HepG2 (cell line): Measurements from ENCODE around the gene TSEN54. TPM values are rescaled to one million over a fixed set of nuclear protein-coding genes. Genes with fewer than 3 reads are reported as not detected.
A peak's percentile ranks its signal among the peaks of the same experiment; 100 is the strongest.

Source experiments
- EP300 ChIP-seq, 3 experiments: sonication (generic) in 1 of 3; formaldehyde crosslinking in 1 of 3; IDR thresholded peaks; 2 replicates each; pipeline versions ENCODE4 v1.5.1 to v1.6.1; 2011 to 2020; ENCODE audit warnings: low read depth in 2 of 3, low read length in 2 of 3, borderline replicate concordance in 1 of 3, improper control_type of control experiment in 1 of 3, mild to moderate bottlenecking in 1 of 3, missing genetic modification reagents in 1 of 3, moderate library complexity in 1 of 3
- FOXA1 ChIP-seq, 2 experiments: fragments of 450-650 bp in 1 of 2; sonication (generic) in 1 of 2; formaldehyde crosslinking in 1 of 2; IDR thresholded peaks; 2 replicates each; pipeline versions ENCODE4 v1.4.0 to v1.6.1; 2016 to 2020; ENCODE audit warnings: missing genetic modification reagents in 1 of 2
- GABPB1 ChIP-seq: IDR thresholded peaks from 2 replicates; pipeline ENCODE4 v1.6.1; 2016; ENCODE audit warnings: mild to moderate bottlenecking, missing genetic modification reagents, moderate library complexity, missing compliant biosample characterization
- GATAD2A ChIP-seq: IDR thresholded peaks from 2 replicates; pipeline ENCODE4 v1.6.1; 2016
- HCFC1 ChIP-seq: fragments of 150-350 bp; IDR thresholded peaks from 2 replicates; pipeline ENCODE4 v1.6.1; 2014; ENCODE audit warnings: low read depth, low read length
- NFATC3 ChIP-seq: sonication (generic); formaldehyde crosslinking; IDR thresholded peaks from 2 replicates; pipeline ENCODE4 v1.5.1; 2020; ENCODE audit warnings: mild to moderate bottlenecking, missing genetic modification reagents
- NR1H2 ChIP-seq: sonication (generic); formaldehyde crosslinking; IDR thresholded peaks from 2 replicates; pipeline ENCODE4 v1.8.1; 2022; ENCODE audit warnings: low read depth, missing genetic modification reagents, borderline replicate concordance
- NRL ChIP-seq: sonication (generic); formaldehyde crosslinking; IDR thresholded peaks from 2 replicates; pipeline ENCODE4 v1.5.0; 2020; ENCODE audit warnings: missing genetic modification reagents, mild to moderate bottlenecking, moderate library complexity, borderline replicate concordance
- PCBP1 ChIP-seq: fragments of 200-400 bp; formaldehyde crosslinking; IDR thresholded peaks from 2 replicates; pipeline ENCODE4 v1.6.1; 2017; ENCODE audit warnings: mild to moderate bottlenecking, low read depth, low read length, borderline replicate concordance
- PHF20 ChIP-seq: sonication (generic); formaldehyde crosslinking; IDR thresholded peaks from 2 replicates; pipeline ENCODE4 v1.5.0; 2020; ENCODE audit warnings: mild to moderate bottlenecking, missing genetic modification reagents
- PHF5A ChIP-seq: IDR thresholded peaks from one replicate; pipeline ENCODE4 v1.6.1; 2018; ENCODE audit warnings: low read depth, missing genetic modification reagents; ENCODE audit not compliant: unreplicated experiment
- PITX1 ChIP-seq: sonication (generic); formaldehyde crosslinking; IDR thresholded peaks from 2 replicates; pipeline ENCODE4 v1.5.1; 2020; ENCODE audit warnings: mild to moderate bottlenecking, missing genetic modification reagents
- SKI ChIP-seq: fragments of 450-650 bp; IDR thresholded peaks from one replicate; pipeline ENCODE4 v1.6.1; 2018; ENCODE audit warnings: mild to moderate bottlenecking; ENCODE audit not compliant: partially characterized antibody
- SP4 ChIP-seq: sonication (generic); formaldehyde crosslinking; IDR thresholded peaks from 2 replicates; pipeline ENCODE4 v1.8.1; 2023; ENCODE audit warnings: mild to moderate bottlenecking, missing genetic modification reagents
- SRSF1 ChIP-seq: fragments of 200-400 bp; formaldehyde crosslinking; optimal IDR thresholded peaks from 2 replicates; pipeline ENCODE3; 2017; ENCODE audit warnings: mild to moderate bottlenecking, low read depth, low read length, moderate library complexity
- ZNF335 ChIP-seq: sonication (generic); formaldehyde crosslinking; IDR thresholded peaks from 2 replicates; pipeline ENCODE4 v1.4.0; 2020; ENCODE audit warnings: missing genetic modification reagents
- ZNF747 ChIP-seq: sonication (generic); formaldehyde crosslinking; IDR thresholded peaks from 2 replicates; pipeline ENCODE4 v1.8.1; 2023; ENCODE audit warnings: missing genetic modification reagents, mild to moderate bottlenecking, borderline replicate concordance
- ZNF83 ChIP-seq: sonication (generic); formaldehyde crosslinking; IDR thresholded peaks from 2 replicates; pipeline ENCODE4 v1.4.0; 2020; ENCODE audit warnings: missing genetic modification reagents, mild to moderate bottlenecking, borderline replicate concordance
- polyA plus RNA-seq, 8 experiments: library from polyadenylated mRNA; depleted of rRNA in 3 of 8; stranded (reverse) in 7 of 8; unstranded in 1 of 8; fragments of >200 nt; fragmentation: Illumina TruSeq in 4 of 8; extraction: Trizol in 4 of 8; gene quantifications; 2 replicates each; pipeline versions ENCODE4 v1.2.1 to v1.2.3, GENCODE V29; 2011 to 2016; ENCODE audit warnings: low read depth in 4 of 8, missing spikeins in 1 of 8, mixed read lengths in 1 of 8; ENCODE audit not compliant: insufficient read depth in 1 of 8
- total RNA-seq, 5 experiments: library from RNA; depleted of rRNA; stranded (reverse); fragments of >200 nt; fragmentation: Illumina TruSeq; extraction: Trizol; gene quantifications; 2 replicates each; pipeline ENCODE4 v1.2.3, GENCODE V29; 2016; ENCODE audit warnings: low read depth in 1 of 5
- TF ChIP-seq, protein P1 (sequence below): IDR thresholded peaks from 2 replicates; pipeline ENCODE4 v1.6.1; 2012; ENCODE audit warnings: inconsistent platforms
- TF ChIP-seq, protein P2 (sequence below): sonication (generic); formaldehyde crosslinking; IDR thresholded peaks from 2 replicates; pipeline ENCODE4 v1.4.0; 2020; ENCODE audit warnings: missing genetic modification reagents, low read depth, mild to moderate bottlenecking, borderline replicate concordance
- TF ChIP-seq, protein P3 (sequence below): sonication (generic); formaldehyde crosslinking; IDR thresholded peaks from 2 replicates; pipeline ENCODE4 v1.5.0; 2020; ENCODE audit warnings: mild to moderate bottlenecking, missing genetic modification reagents
- TF ChIP-seq, protein P4 (sequence below): sonication (generic); formaldehyde crosslinking; conservative IDR thresholded peaks from 2 replicates; pipeline ENCODE4 v1.4.0; 2020; ENCODE audit warnings: missing genetic modification reagents
- TF ChIP-seq, protein P5 (sequence below): sonication (generic); formaldehyde crosslinking; IDR thresholded peaks from 2 replicates; pipeline ENCODE4 v1.8.0; 2022; ENCODE audit warnings: low read depth, missing genetic modification reagents

TSEN54 gene
- total and polyA plus RNA-seq, 2 of the 13 experiments (the other 11 are each of a cell fraction or from before 2014, with no cell fraction given) = 62.9 to 63.3 TPM

DNA sequence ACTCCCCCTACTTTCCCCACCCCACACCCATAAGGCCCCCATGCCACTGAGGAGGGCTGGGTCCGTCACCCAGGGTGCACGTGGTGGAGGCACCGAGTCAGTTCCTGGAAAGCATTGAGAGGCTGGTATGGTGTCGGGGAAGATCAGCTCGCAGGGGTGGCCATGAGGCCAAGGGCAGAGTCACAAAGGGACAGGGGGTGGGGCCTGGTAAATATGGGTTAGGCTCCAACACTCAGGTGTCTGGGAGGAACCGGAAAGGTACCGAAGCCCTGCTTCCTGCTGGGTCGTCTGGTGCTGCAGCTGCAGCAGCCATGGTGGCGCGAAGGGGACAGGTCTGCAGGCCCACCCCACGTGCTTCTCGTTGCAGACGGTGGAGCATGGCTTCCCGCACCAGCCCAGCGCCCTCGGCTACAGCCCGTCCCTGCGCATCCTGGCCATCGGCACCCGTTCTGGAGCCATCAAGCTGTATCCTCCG, 39.4 kb downstream of the TSEN54 start (continued):
- no peak for TF ChIP-seq PHF5A (CRISPR knock-in tag)
- no peak for TF ChIP-seq SP4 (CRISPR knock-in tag)
- TF ChIP-seq, protein P1, sequence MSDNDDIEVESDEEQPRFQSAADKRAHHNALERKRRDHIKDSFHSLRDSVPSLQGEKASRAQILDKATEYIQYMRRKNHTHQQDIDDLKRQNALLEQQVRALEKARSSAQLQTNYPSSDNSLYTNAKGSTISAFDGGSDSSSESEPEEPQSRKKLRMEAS = peak; percentile 44; the same call in 1 of the 2 replicates
- 0 out of 2 replicates have a peak, but pooled peaks have one; percentile 24 for TF ChIP-seq NRL (CRISPR knock-in tag)
- TF ChIP-seq, protein P2, sequence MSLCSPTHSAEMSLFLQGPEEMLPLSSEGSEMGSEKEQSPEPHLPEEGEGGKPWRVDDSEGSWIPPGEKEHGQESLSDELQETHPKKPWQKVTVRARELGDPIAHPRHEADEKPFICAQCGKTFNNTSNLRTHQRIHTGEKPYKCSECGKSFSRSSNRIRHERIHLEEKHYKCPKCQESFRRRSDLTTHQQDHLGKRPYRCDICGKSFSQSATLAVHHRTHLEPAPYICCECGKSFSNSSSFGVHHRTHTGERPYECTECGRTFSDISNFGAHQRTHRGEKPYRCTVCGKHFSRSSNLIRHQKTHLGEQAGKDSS (CRISPR knock-in tag) = peak; percentile 52; the same call in 1 of the 2 replicates
- TF ChIP-seq ZNF335 (CRISPR knock-in tag) = no peak
- peak; percentile 84 for TF ChIP-seq SKI
- no peak for TF ChIP-seq NFATC3 (CRISPR knock-in tag)
- TF ChIP-seq, protein P3, sequence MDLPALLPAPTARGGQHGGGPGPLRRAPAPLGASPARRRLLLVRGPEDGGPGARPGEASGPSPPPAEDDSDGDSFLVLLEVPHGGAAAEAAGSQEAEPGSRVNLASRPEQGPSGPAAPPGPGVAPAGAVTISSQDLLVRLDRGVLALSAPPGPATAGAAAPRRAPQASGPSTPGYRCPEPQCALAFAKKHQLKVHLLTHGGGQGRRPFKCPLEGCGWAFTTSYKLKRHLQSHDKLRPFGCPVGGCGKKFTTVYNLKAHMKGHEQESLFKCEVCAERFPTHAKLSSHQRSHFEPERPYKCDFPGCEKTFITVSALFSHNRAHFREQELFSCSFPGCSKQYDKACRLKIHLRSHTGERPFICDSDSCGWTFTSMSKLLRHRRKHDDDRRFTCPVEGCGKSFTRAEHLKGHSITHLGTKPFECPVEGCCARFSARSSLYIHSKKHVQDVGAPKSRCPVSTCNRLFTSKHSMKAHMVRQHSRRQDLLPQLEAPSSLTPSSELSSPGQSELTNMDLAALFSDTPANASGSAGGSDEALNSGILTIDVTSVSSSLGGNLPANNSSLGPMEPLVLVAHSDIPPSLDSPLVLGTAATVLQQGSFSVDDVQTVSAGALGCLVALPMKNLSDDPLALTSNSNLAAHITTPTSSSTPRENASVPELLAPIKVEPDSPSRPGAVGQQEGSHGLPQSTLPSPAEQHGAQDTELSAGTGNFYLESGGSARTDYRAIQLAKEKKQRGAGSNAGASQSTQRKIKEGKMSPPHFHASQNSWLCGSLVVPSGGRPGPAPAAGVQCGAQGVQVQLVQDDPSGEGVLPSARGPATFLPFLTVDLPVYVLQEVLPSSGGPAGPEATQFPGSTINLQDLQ (CRISPR knock-in tag) = no peak
- TF ChIP-seq, protein P4, sequence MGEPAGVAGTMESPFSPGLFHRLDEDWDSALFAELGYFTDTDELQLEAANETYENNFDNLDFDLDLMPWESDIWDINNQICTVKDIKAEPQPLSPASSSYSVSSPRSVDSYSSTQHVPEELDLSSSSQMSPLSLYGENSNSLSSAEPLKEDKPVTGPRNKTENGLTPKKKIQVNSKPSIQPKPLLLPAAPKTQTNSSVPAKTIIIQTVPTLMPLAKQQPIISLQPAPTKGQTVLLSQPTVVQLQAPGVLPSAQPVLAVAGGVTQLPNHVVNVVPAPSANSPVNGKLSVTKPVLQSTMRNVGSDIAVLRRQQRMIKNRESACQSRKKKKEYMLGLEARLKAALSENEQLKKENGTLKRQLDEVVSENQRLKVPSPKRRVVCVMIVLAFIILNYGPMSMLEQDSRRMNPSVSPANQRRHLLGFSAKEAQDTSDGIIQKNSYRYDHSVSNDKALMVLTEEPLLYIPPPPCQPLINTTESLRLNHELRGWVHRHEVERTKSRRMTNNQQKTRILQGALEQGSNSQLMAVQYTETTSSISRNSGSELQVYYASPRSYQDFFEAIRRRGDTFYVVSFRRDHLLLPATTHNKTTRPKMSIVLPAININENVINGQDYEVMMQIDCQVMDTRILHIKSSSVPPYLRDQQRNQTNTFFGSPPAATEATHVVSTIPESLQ (CRISPR knock-in tag) = no peak
- TF ChIP-seq EP300 (IDR thresholded peaks at IDR 0.05; ENCODE audit: low read depth in 2 of 2, low read length in 2 of 2) = no peak; a peak in 1 of 4 replicates
- no peak for TF ChIP-seq EP300 (CRISPR knock-in tag; IDR thresholded peaks at IDR 0.05; ENCODE audit: borderline replicate concordance)
- TF ChIP-seq GABPB1 (CRISPR knock-in tag) = peak; percentile 50; the same call in 1 of the 2 replicates
- no peak for TF ChIP-seq ZNF747
- no peak for TF ChIP-seq PHF20 (CRISPR knock-in tag)
- TF ChIP-seq PCBP1 = 0 out of 2 replicates have a peak, but pooled peaks have one; percentile 27
- TF ChIP-seq, protein P5, sequence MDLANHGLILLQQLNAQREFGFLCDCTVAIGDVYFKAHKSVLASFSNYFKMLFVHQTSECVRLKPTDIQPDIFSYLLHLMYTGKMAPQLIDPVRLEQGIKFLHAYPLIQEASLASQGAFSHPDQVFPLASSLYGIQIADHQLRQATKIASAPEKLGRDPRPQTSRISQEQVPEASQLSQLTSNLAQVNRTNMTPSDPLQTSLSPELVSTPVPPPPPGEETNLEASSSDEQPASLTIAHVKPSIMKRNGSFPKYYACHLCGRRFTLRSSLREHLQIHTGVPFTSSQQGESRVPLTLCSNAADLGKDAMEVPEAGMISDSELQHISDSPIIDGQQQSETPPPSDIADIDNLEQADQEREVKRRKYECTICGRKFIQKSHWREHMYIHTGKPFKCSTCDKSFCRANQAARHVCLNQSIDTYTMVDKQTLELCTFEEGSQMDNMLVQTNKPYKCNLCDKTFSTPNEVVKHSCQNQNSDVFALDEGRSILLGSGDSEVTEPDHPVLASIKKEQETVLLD (CRISPR knock-in tag) = no peak
- no peak for TF ChIP-seq SRSF1
- peak; percentile 64; the same call in 1 of the 2 replicates for TF ChIP-seq PITX1
- no peak for TF ChIP-seq NR1H2 (CRISPR knock-in tag)
- no peak for TF ChIP-seq FOXA1 (IDR thresholded peaks at IDR 0.05)
- peak; percentile 56 for TF ChIP-seq FOXA1 (CRISPR knock-in tag; IDR thresholded peaks at IDR 0.05)
- peak; percentile 48; the same call in 1 of the 2 replicates for TF ChIP-seq GATAD2A
- TF ChIP-seq ZNF83 (CRISPR knock-in tag) = no peak
- TF ChIP-seq HCFC1 = no peak
